Thyroid gland (tissue), 4 donors: Measurements from ENCODE around the gene LRRIQ4. TPM values are rescaled to one million over a fixed set of nuclear protein-coding genes. Genes with fewer than 3 reads are reported as not detected.
A peak's percentile ranks its signal among the peaks of the same experiment; 100 is the strongest.

Experiments used
- DNase-seq, 2 donors: peaks; one replicate each; pipeline ENCODE4 v3.0.0-alpha.2; 2019
- H3K27ac ChIP-seq, 3 donors: fragments of 200-600 bp; sonication (generic); 1 replicate in 2 of 3; 2 replicates in 1 of 3; pipeline ENCODE4 v1.5.1; 2016 to 2019; ENCODE audit warnings: mild to moderate bottlenecking in 1 of 3, moderate library complexity in 1 of 3
- H3K27me3 ChIP-seq: fragments of 200-600 bp; sonication (generic); one replicate; pipeline ENCODE4 v1.5.1; 2019
- H3K36me3 ChIP-seq, 2 donors: fragments of 200-600 bp; sonication (generic); one replicate each; pipeline ENCODE4 v1.5.1; 2016 to 2019
- H3K4me1 ChIP-seq, 2 donors: fragments of 200-600 bp; sonication (generic); one replicate each; pipeline ENCODE4 v1.5.1; 2017 to 2019
- H3K4me3 ChIP-seq, 3 donors: fragments of 200-600 bp; sonication (generic); replicated peaks in 1 of 3; 1 replicate in 2 of 3; 2 replicates in 1 of 3; pipeline ENCODE4 v1.5.1; 2016; ENCODE audit warnings: mild to moderate bottlenecking in 1 of 3
- H3K9me3 ChIP-seq: fragments of 200-600 bp; sonication (generic); one replicate; pipeline ENCODE4 v1.5.1; 2017
- CTCF ChIP-seq, 6 experiments: fragments of 200-600 bp in 3 of 6; fragments of 450-650 bp in 3 of 6; sonication (generic) in 3 of 6; IDR thresholded peaks; one replicate each; pipeline ENCODE4 v1.5.1; 2016 to 2019; ENCODE audit warnings: antibody characterized with exemption in 6 of 6, mild to moderate bottlenecking in 2 of 6, inconsistent platforms in 1 of 6, moderate library complexity in 1 of 6
- POLR2A ChIP-seq, 2 donors: fragments of 450-650 bp; IDR thresholded peaks; one replicate each; pipeline ENCODE4 v1.6.1; 2017; ENCODE audit warnings: antibody characterized with exemption in 2 of 2, mild to moderate bottlenecking in 2 of 2, moderate library complexity in 1 of 2
- WGBS, 2 donors: methylation state at CpG; one replicate each; pipeline ENCODE4 v1.1.5; 2017; 5-methylcytosine and 5-hydroxymethylcytosine counted together
- intact Hi-C: fragments of 100-400 bp; cut with DNase I; formaldehyde crosslinking; loops from one replicate; pipeline ENCODE4 v1.15.1; 2023
- total RNA-seq, 4 donors: library from RNA; depleted of rRNA; stranded (reverse); fragments of >200 nt; gene quantifications; one replicate each; pipeline ENCODE4 v1.2.3, GENCODE V29; 2016

The LRRIQ4 gene
- total RNA-seq, 4 donors from 2014 or later = 0.29 TPM; not detected in 3

DNA sequence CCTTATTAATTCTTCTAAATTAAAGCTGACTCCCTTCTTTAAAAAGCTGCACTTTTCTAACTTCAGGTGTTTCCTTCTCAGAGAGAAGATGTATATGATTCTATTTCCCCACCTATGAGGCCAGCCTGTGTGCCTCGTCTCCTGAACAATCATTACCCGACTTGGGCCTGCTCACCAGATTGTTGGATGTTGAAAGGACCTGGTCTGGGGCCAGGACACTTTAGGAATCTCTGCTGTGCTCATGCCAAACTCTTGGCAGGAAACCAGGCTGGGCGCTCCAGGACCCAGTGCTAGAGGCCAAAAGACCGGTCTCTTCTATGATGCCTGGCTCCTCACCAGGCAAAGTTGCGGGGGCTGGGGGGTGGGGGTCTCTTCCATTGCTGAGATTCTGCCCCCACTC lies 74.0 kb downstream of the LRRIQ4 start:
- 5 to 9% methylated on average over 3 to 5 of the region's 5 CpGs for WGBS, 2 donors
- H3K36me3 ChIP-seq = no peaks in the 10 kb centered on the region
- H3K4me3 ChIP-seq = no peak overlapping the region
- TF ChIP-seq POLR2A (IDR thresholded peaks at IDR 0.05) = no peak
- TF ChIP-seq CTCF (IDR thresholded peaks at IDR 0.05) = no peak
- H3K27me3 ChIP-seq = no peaks in the 10 kb centered on the region
- peak overlapping the region in 1 of 3 donors; percentile 4 for H3K27ac ChIP-seq
- no peaks in the 10 kb centered on the region for H3K9me3 ChIP-seq
- peaks cover 7 to 9% of the 10 kb centered on the region in 2 donors for H3K4me1 ChIP-seq
- DNase-seq = peak; percentile 95 to 97
- intact Hi-C loops = no loop called here

Other genes starting within 250 kb of the LRRIQ4 start
- 10 to 100 TPM in 1 of 4 donors, 1 to 10 TPM in 3; 3.2 to 16.0 (median 6.8) TPM for gene MECOM, start 149.2 kb upstream of the LRRIQ4 start, total RNA-seq
- 100 to 1,000 TPM in 3 of 4 donors, 10 to 100 TPM in 1; 83.6 to 291 (median 166) TPM for gene TERC, start 47.8 kb upstream of the LRRIQ4 start, total RNA-seq
- gene ACTRT3, start 43.3 kb upstream of the LRRIQ4 start, total RNA-seq = 1 to 10 TPM; 2.0 to 3.3 (median 3.0) TPM
- 10 to 100 TPM; 19.4 to 25.0 (median 21.3) TPM for gene MYNN, start 39.5 kb upstream of the LRRIQ4 start, total RNA-seq
- 1 to 10 TPM; 2.9 to 6.6 (median 5.1) TPM for gene LRRC34, start within 50 bp of the LRRIQ4 start, total RNA-seq
- not detected for gene LRRC31, start 57.1 kb downstream of the LRRIQ4 start, total RNA-seq
- not detected for gene SAMD7, start 98.7 kb downstream of the LRRIQ4 start, total RNA-seq
- 100 to 1,000 TPM in 2 of 4 donors, 10 to 100 TPM in 2; 90.9 to 124 (median 104) TPM for gene SEC62, start 153.9 kb downstream of the LRRIQ4 start, total RNA-seq
- 10 to 100 TPM in 2 of 4 donors, 1 to 10 TPM in 2; 9.3 to 17.5 (median 10.1) TPM for gene GPR160, start 225.1 kb downstream of the LRRIQ4 start, total RNA-seq